Measurements from ENCODE around the gene CELSR2.

- TF ChIP-seq, protein P1, sequence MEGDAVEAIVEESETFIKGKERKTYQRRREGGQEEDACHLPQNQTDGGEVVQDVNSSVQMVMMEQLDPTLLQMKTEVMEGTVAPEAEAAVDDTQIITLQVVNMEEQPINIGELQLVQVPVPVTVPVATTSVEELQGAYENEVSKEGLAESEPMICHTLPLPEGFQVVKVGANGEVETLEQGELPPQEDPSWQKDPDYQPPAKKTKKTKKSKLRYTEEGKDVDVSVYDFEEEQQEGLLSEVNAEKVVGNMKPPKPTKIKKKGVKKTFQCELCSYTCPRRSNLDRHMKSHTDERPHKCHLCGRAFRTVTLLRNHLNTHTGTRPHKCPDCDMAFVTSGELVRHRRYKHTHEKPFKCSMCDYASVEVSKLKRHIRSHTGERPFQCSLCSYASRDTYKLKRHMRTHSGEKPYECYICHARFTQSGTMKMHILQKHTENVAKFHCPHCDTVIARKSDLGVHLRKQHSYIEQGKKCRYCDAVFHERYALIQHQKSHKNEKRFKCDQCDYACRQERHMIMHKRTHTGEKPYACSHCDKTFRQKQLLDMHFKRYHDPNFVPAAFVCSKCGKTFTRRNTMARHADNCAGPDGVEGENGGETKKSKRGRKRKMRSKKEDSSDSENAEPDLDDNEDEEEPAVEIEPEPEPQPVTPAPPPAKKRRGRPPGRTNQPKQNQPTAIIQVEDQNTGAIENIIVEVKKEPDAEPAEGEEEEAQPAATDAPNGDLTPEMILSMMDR (IDR thresholded peaks at IDR 0.05; ENCODE audit: low read depth, low read length): no peak
- TF ChIP-seq POLR2A (IDR thresholded peaks at IDR 0.05; ENCODE audit: extremely low read depth, insufficient read length): no peak
These were observed 4.7 kb downstream of the CELSR2 start for GRCh38 chr1:109253803-109254620.

Data from NB4 (cell line).